Measurements from ENCODE around the gene MAP1A.

Gene MAP1A

DNA sequence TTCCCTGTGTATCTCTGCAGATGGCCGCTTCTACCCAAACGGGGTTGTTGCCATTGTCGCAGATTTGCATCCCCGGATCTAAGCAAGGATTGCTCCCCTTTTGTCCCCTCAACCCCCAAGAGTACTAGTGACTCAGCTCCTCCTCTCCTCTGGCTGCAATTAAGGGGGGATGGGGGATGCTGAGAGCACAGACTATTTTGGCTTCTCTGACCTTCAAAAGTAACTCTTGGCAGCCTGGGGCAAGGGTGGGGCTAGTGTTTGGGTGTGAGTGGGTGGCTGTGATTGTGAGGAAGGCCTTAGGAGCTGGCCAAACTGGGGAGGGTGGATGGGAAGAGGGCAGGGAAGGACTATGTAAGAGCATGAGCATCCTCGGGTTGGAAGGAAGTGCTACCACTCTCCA, 1.2 kb upstream of the MAP1A start:
- Histone ChIP-seq H4K20me1 (ENCODE audit: insufficient read depth, low read length) (no peaks in the 10 kb centered on the region), H3K79me2 (ENCODE audit: low read length) (no peaks in the 10 kb centered on the region), H3K9ac (ENCODE audit: low read length) (no peak overlapping the region), H3K27me3 (ENCODE audit: low read depth, low read length) (peaks cover 24% of the 10 kb centered on the region), H3K4me2 (ENCODE audit: low read length) (peak overlapping the region; percentile 41), H2AFZ (ENCODE audit: low read depth, low read length) (no peak overlapping the region), H3K4me3 (ENCODE audit: low read length) (no peak overlapping the region), H3K27ac (ENCODE audit: low read length) (no peak overlapping the region), H3K4me1 (ENCODE audit: low read length) (peaks cover 38% of the 10 kb centered on the region), H3K9me3 (ENCODE audit: insufficient read depth, low read length) (no peaks in the 10 kb centered on the region), H3K36me3 (replicated peaks; ENCODE audit: low read depth, low read length) (no peaks in the 10 kb centered on the region)
- no peak for TF ChIP-seq EZH2phosphoT487 (IDR thresholded peaks at IDR 0.05; ENCODE audit: low read depth)
- TF ChIP-seq, protein P1, sequence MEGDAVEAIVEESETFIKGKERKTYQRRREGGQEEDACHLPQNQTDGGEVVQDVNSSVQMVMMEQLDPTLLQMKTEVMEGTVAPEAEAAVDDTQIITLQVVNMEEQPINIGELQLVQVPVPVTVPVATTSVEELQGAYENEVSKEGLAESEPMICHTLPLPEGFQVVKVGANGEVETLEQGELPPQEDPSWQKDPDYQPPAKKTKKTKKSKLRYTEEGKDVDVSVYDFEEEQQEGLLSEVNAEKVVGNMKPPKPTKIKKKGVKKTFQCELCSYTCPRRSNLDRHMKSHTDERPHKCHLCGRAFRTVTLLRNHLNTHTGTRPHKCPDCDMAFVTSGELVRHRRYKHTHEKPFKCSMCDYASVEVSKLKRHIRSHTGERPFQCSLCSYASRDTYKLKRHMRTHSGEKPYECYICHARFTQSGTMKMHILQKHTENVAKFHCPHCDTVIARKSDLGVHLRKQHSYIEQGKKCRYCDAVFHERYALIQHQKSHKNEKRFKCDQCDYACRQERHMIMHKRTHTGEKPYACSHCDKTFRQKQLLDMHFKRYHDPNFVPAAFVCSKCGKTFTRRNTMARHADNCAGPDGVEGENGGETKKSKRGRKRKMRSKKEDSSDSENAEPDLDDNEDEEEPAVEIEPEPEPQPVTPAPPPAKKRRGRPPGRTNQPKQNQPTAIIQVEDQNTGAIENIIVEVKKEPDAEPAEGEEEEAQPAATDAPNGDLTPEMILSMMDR (IDR thresholded peaks at IDR 0.05; ENCODE audit: low read depth, low read length), result no peak

DNA sequence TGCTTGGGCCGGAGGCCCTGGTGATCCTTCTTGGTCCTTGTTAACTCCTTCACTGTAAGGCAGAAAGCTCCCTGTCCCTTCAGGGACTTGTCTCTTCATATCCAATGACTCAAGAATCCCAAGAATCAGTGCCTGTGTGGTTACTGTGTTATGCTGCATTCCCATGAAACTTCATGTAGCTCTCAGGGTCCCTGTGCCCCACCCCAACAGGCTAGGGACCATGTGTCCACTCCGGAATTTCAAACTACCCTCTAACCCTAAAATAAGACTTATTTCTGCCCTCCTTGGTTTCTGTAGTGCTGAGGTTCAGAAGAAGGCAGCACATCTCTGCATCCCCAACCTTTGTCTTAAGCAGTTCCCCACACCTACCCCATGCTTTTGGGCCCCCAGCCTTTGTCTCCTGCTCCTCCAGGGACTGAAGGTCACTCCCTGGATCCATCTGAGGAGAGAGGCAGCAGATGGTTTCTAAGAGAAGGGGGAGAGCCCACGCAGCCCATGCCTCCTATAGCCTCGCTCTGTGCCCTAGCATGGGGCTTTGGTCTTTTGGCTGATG, 531 bp upstream of the MAP1A start:
- no peak for TF ChIP-seq EZH2phosphoT487 (IDR thresholded peaks at IDR 0.05; ENCODE audit: low read depth)
- TF ChIP-seq, protein P1 (IDR thresholded peaks at IDR 0.05; ENCODE audit: low read depth, low read length), result no peak
- H3K36me3 ChIP-seq (replicated peaks; ENCODE audit: low read depth, low read length), result no peaks in the 10 kb centered on the region
- H3K4me1 ChIP-seq (ENCODE audit: low read length), result peaks cover 33% of the 10 kb centered on the region
- no peaks in the 10 kb centered on the region for H3K9me3 ChIP-seq (ENCODE audit: insufficient read depth, low read length)
- H3K9ac ChIP-seq (ENCODE audit: low read length), result no peak overlapping the region
- H3K4me2 ChIP-seq (ENCODE audit: low read length), result peak overlapping the region; percentile 35
- no peaks in the 10 kb centered on the region for H3K79me2 ChIP-seq (ENCODE audit: low read length)
- no peak overlapping the region for H3K27ac ChIP-seq (ENCODE audit: low read length)
- H2AFZ ChIP-seq (ENCODE audit: low read depth, low read length), result peak overlapping the region; percentile 6; the same call in 1 of the 2 replicates
- H3K4me3 ChIP-seq (ENCODE audit: low read length), result peak overlapping the region; percentile 19; the same call in 1 of the 2 replicates
- no peaks in the 10 kb centered on the region for H4K20me1 ChIP-seq (ENCODE audit: insufficient read depth, low read length)
- H3K27me3 ChIP-seq (ENCODE audit: low read depth, low read length), result peaks cover 19% of the 10 kb centered on the region

DNA sequence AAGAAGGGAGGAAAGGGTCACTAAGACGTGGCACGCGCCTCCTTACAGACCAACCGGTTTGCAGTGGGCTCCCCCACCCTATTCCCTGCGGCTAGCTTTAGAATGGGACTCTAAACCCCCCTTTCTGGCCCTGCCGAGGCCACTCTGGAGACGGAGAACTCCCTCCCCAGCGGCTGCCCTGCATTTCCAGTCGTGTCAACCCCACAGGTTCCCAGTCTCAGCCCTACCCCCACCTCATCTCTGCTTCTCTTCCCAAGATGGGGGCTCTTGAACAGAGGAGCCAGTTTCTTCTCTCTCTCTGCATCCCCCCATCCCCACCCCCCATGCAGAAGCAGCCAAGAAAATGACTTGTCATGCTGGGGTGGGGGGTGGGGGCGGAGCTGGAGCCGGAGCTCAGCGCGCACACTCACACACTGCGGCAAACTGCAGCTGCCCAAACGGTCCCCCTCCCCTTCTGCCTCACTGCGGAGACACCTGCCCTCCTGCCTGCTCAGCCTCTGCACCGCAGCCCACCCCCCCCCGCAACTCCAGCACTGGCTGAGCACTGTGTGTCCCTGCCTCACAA, 871 bp downstream of the MAP1A start:
- Histone ChIP-seq H3K9me3 (ENCODE audit: insufficient read depth, low read length) (no peaks in the 10 kb centered on the region), H3K9ac (ENCODE audit: low read length) (peak overlapping the region; percentile 23), H3K36me3 (replicated peaks; ENCODE audit: low read depth, low read length) (no peaks in the 10 kb centered on the region), H3K27ac (ENCODE audit: low read length) (no peak overlapping the region), H4K20me1 (ENCODE audit: insufficient read depth, low read length) (no peaks in the 10 kb centered on the region), H3K4me3 (ENCODE audit: low read length) (peak overlapping the region; percentile 80), H3K4me1 (ENCODE audit: low read length) (peaks cover 33% of the 10 kb centered on the region), H3K4me2 (ENCODE audit: low read length) (peak overlapping the region; percentile 88), H3K27me3 (ENCODE audit: low read depth, low read length) (peaks cover 10% of the 10 kb centered on the region), H2AFZ (ENCODE audit: low read depth, low read length) (peak overlapping the region; percentile 62), H3K79me2 (ENCODE audit: low read length) (no peaks in the 10 kb centered on the region)
- TF ChIP-seq, protein P1 (IDR thresholded peaks at IDR 0.05; ENCODE audit: low read depth, low read length), result no peak
- TF ChIP-seq EZH2phosphoT487 (IDR thresholded peaks at IDR 0.05; ENCODE audit: low read depth), result no peak

DNA sequence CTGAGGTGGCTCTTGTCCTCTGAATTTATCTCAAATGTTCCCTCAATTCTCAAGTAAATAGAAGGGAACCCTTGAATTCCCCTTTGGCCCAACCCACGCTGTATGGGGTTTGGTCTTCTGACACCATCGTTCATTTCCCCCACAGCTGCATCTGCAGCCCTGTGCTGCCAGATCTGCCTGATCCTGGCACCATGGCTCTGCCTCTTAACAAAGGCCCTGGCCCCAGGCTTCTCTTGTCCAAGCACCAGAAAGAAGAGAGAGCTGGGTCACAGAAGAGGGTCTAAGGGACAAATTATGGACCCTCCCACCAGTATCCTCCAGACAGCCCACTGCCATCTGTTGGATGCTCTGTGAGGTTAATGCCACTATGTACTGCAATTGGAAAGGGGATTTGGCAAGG, 1.8 kb downstream of the MAP1A start:
- peaks cover 33% of the 10 kb centered on the region for H3K4me1 ChIP-seq (ENCODE audit: low read length)
- H3K27ac ChIP-seq (ENCODE audit: low read length), result no peak overlapping the region
- H3K9ac ChIP-seq (ENCODE audit: low read length), result no peak overlapping the region
- no peaks in the 10 kb centered on the region for H3K79me2 ChIP-seq (ENCODE audit: low read length)
- H3K27me3 ChIP-seq (ENCODE audit: low read depth, low read length), result peaks cover 10% of the 10 kb centered on the region
- no peak overlapping the region for H2AFZ ChIP-seq (ENCODE audit: low read depth, low read length)
- no peaks in the 10 kb centered on the region for H3K36me3 ChIP-seq (replicated peaks; ENCODE audit: low read depth, low read length)
- no peaks in the 10 kb centered on the region for H3K9me3 ChIP-seq (ENCODE audit: insufficient read depth, low read length)
- H4K20me1 ChIP-seq (ENCODE audit: insufficient read depth, low read length), result no peaks in the 10 kb centered on the region
- peak overlapping the region; percentile 88 for H3K4me2 ChIP-seq (ENCODE audit: low read length)
- H3K4me3 ChIP-seq (ENCODE audit: low read length), result peak overlapping the region; percentile 80
- no peak for TF ChIP-seq EZH2phosphoT487 (IDR thresholded peaks at IDR 0.05; ENCODE audit: low read depth)
- TF ChIP-seq, protein P1 (IDR thresholded peaks at IDR 0.05; ENCODE audit: low read depth, low read length), result no peak
